ENCODE results near the gene WDR19.

- TF ChIP-seq EP300 (IDR thresholded peaks at IDR 0.05; ENCODE audit: borderline replicate concordance): no peak
- no peak for TF ChIP-seq MAX (IDR thresholded peaks at IDR 0.05)
- no peak for TF ChIP-seq RAD21 (IDR thresholded peaks at IDR 0.05; ENCODE audit: low read depth)
- no peak for TF ChIP-seq REST (IDR thresholded peaks at IDR 0.05; ENCODE audit: low read depth)
- no peak for TF ChIP-seq FOXM1 (IDR thresholded peaks at IDR 0.05; ENCODE audit: borderline replicate concordance, low read depth)
- no peak for TF ChIP-seq TAF1 (IDR thresholded peaks at IDR 0.05; ENCODE audit: low read depth)
- TF ChIP-seq CEBPB (IDR thresholded peaks at IDR 0.05): no peak
- TF ChIP-seq USF1 (IDR thresholded peaks at IDR 0.05): no peak
- no peak for TF ChIP-seq CREB1 (IDR thresholded peaks at IDR 0.05; ENCODE audit: low read depth)
- no peak for TF ChIP-seq YY1 (IDR thresholded peaks at IDR 0.05; ENCODE audit: low read depth)
- TF ChIP-seq EGR1 (IDR thresholded peaks at IDR 0.05): no peak
Observed at GRCh38 chr4:39320381-39321115, 138.2 kb downstream of the WDR19 start.

Measured in Ishikawa (cell line).